ENCODE data around the gene MYLK. TPM values are rescaled to one million over a fixed set of nuclear protein-coding genes. Genes with fewer than 3 reads are reported as not detected.

MYLK gene
- polyA plus RNA-seq, 1 donor (not counting 4 experiments of a cell fraction or from before 2014, with no cell fraction given) = 7.8 TPM

DNA sequence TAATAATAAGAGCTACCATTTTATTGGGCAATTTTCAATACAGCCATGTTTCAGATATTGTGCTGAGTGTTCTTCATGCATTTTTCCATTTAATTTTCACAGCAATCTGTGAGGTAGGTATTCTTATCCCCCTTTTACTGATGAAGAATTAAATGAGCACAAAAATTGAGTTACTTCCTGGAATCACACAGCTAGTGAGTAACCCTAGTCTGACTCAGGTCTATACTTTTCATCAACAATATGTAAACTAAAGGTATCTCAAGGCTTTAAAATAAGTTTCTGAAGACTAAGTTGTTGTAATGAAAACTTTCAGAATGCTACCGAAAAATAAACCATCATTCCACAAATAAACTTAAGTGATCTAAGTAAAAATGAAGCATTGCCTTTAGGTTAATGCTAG is 321.6 kb downstream of the MYLK start:
- Histone ChIP-seq H3K79me2 (ENCODE audit: control insufficient read depth, insufficient read depth, low read length) (peaks cover 27% of the 10 kb centered on the region), H2AFZ (ENCODE audit: control insufficient read depth, low read length) (no peak overlapping the region), H3K36me3 (ENCODE audit: control insufficient read depth in 2 of 2, extremely low read depth in 1 of 2, insufficient read depth in 2 of 2, low read length in 2 of 2) (peaks cover 15 to 23% of the 10 kb centered on the region in 2 experiments), H3K9me1 (ENCODE audit: control insufficient read depth, extremely low read depth, insufficient read depth, low read length) (no peaks in the 10 kb centered on the region), H3K27ac (ENCODE audit: control insufficient read depth, insufficient read depth, low read length) (no peak overlapping the region), H4K20me1 (ENCODE audit: control insufficient read depth, extremely low read depth, insufficient read depth, low read length) (peaks cover 3% of the 10 kb centered on the region), H3K9ac (ENCODE audit: control insufficient read depth, extremely low read depth, insufficient read depth, low read length) (no peak overlapping the region), H3K27me3 (ENCODE audit: control insufficient read depth, extremely low read depth, insufficient read depth, low read length) (no peaks in the 10 kb centered on the region), H3K4me3 (ENCODE audit: control insufficient read depth in 2 of 3, extremely low read depth in 1 of 3, insufficient read depth in 2 of 3, low read depth in 1 of 3, low read length in 3 of 3) (no peak overlapping the region), H3K4me1 (ENCODE audit: control insufficient read depth, extremely low read depth, insufficient read depth, low read length) (peaks cover 4% of the 10 kb centered on the region), H3K4me2 (ENCODE audit: control insufficient read depth, extremely low read depth, insufficient read depth, low read depth, low read length) (no peak overlapping the region), H3K9me3 (ENCODE audit: control insufficient read depth, low read depth, low read length) (no peaks in the 10 kb centered on the region)
- dilution Hi-C loops (cut with MboI; ENCODE audit: extremely low pct_ligation_motif_present, low sequenced_read_pairs) = no loop called here
- no peak for DNase-seq (ENCODE audit: low read depth, low spot score)
- no peak for FAIRE-seq
- TF ChIP-seq EZH2 (IDR thresholded peaks at IDR 0.05; ENCODE audit: low read length) = no peak
- TF ChIP-seq CTCF (optimal IDR thresholded peaks at IDR 0.05 in 1 of 3, IDR thresholded peaks at IDR 0.05 in 1 of 3, conservative IDR thresholded peaks at IDR 0.05 in 1 of 3; ENCODE audit: extremely low read depth in 1 of 3, insufficient read depth in 2 of 3, low read length in 3 of 3) = no peak

- no peak for FAIRE-seq
Measured at GRCh38 chr3:123561188-123561587, 322.9 kb downstream of the MYLK start.

More at GRCh38 chr3:123561188-123561587, 322.9 kb downstream of the MYLK start:
- H3K4me2 ChIP-seq (ENCODE audit: control insufficient read depth, extremely low read depth, insufficient read depth, low read depth, low read length) = no peak overlapping the region
- H3K27me3 ChIP-seq (ENCODE audit: control insufficient read depth, extremely low read depth, insufficient read depth, low read length) = no peaks in the 10 kb centered on the region
- peaks cover 39% of the 10 kb centered on the region for H3K79me2 ChIP-seq (ENCODE audit: control insufficient read depth, insufficient read depth, low read length)
- no peak overlapping the region for H3K4me3 ChIP-seq (ENCODE audit: control insufficient read depth in 2 of 3, extremely low read depth in 1 of 3, insufficient read depth in 2 of 3, low read depth in 1 of 3, low read length in 3 of 3)
- peaks cover 4% of the 10 kb centered on the region for H3K4me1 ChIP-seq (ENCODE audit: control insufficient read depth, extremely low read depth, insufficient read depth, low read length)
- DNase-seq (ENCODE audit: low read depth, low spot score) = no peak
- no peaks in the 10 kb centered on the region for H3K9me1 ChIP-seq (ENCODE audit: control insufficient read depth, extremely low read depth, insufficient read depth, low read length)
- peaks cover 14 to 19% of the 10 kb centered on the region in 2 experiments for H3K36me3 ChIP-seq (ENCODE audit: control insufficient read depth in 2 of 2, extremely low read depth in 1 of 2, insufficient read depth in 2 of 2, low read length in 2 of 2)
- H3K9me3 ChIP-seq (ENCODE audit: control insufficient read depth, low read depth, low read length) = no peaks in the 10 kb centered on the region
- H2AFZ ChIP-seq (ENCODE audit: control insufficient read depth, low read length) = no peak overlapping the region
- no peak overlapping the region for H3K27ac ChIP-seq (ENCODE audit: control insufficient read depth, insufficient read depth, low read length)
- dilution Hi-C loops (cut with MboI; ENCODE audit: extremely low pct_ligation_motif_present, low sequenced_read_pairs) = no loop called here
- H4K20me1 ChIP-seq (ENCODE audit: control insufficient read depth, extremely low read depth, insufficient read depth, low read length) = peaks cover 7% of the 10 kb centered on the region
- no peak for TF ChIP-seq CTCF (optimal IDR thresholded peaks at IDR 0.05 in 1 of 3, IDR thresholded peaks at IDR 0.05 in 1 of 3, conservative IDR thresholded peaks at IDR 0.05 in 1 of 3; ENCODE audit: extremely low read depth in 1 of 3, insufficient read depth in 2 of 3, low read length in 3 of 3)
- TF ChIP-seq EZH2 (IDR thresholded peaks at IDR 0.05; ENCODE audit: low read length) = no peak
- H3K9ac ChIP-seq (ENCODE audit: control insufficient read depth, extremely low read depth, insufficient read depth, low read length) = no peak overlapping the region

Small RNA genes within 50 kb of the gene (small RNA-seq; reads per million reads assigned to genes)
- gene RF00392 (ENCODE audit: insufficient read length in 3 of 3, low read depth in 3 of 3, low replicate concordance in 1 of 3) = 0 reads per million in 3 experiments

Other genes starting within 250 kb of the MYLK start
- 29.8 to 63.7 TPM (median 50.5 TPM) in 3 replicates for gene CCDC14, start 76.9 kb upstream of the MYLK start, polyA plus RNA-seq
- gene ROPN1, start 107.8 kb upstream of the MYLK start, polyA plus RNA-seq = 0.35 to 0.62 TPM (median 0.45 TPM) in 3 replicates
- gene KALRN, start 149.0 kb upstream of the MYLK start, polyA plus RNA-seq = 0.66 to 0.91 TPM (median 0.73 TPM) in 3 replicates

All from keratinocyte (primary cell).